Left lung (tissue), 10 donors: ENCODE measurements around the gene DUS1L. TPM values are rescaled to one million over a fixed set of nuclear protein-coding genes. Genes with fewer than 3 reads are reported as not detected.

ENCODE experiments used
- ATAC-seq: fragments of 200-7000 bp; cut with Tn5 transposase; one replicate; pipeline ENCODE4 v1.9.1; 2020; ENCODE audit warnings: moderate library complexity
- DNase-seq, 4 donors: peaks; one replicate each; pipeline ENCODE4 v3.0.0-alpha.2; 2013 to 2020
- H3K27ac ChIP-seq, 2 donors: fragments of 200-600 bp; sonication (generic) in 1 of 2; one replicate each; pipeline versions ENCODE4 v1.5.0 to v1.8.0; 2020 to 2021
- H3K27me3 ChIP-seq, 2 donors: fragments of 200-600 bp; sonication (generic) in 1 of 2; one replicate each; pipeline versions ENCODE4 v1.5.0 to v1.8.0; 2020 to 2021
- H3K36me3 ChIP-seq, 2 donors: fragments of 200-600 bp; sonication (generic) in 1 of 2; one replicate each; pipeline versions ENCODE4 v1.5.0 to v1.8.0; 2020 to 2021
- H3K4me1 ChIP-seq, 2 donors: fragments of 200-600 bp; one replicate each; pipeline ENCODE4 v1.8.0; 2021
- H3K4me3 ChIP-seq, 2 donors: fragments of 200-600 bp; sonication (generic) in 1 of 2; one replicate each; pipeline versions ENCODE4 v1.5.0 to v1.8.0; 2020 to 2021; ENCODE audit warnings: mild to moderate bottlenecking in 1 of 2
- H3K9me3 ChIP-seq, 2 donors: fragments of 200-600 bp; sonication (generic) in 1 of 2; one replicate each; pipeline versions ENCODE4 v1.5.0 to v1.8.0; 2020 to 2021
- CTCF ChIP-seq, 2 donors: fragments of 200-600 bp; sonication (generic) in 1 of 2; IDR thresholded peaks; one replicate each; pipeline versions ENCODE4 v1.5.0 to v1.8.0; 2021; ENCODE audit warnings: antibody characterized with exemption in 2 of 2
- intact Hi-C, 2 donors: fragments of 100-400 bp; cut with DNase I; formaldehyde crosslinking; loops; one replicate each; pipeline versions ENCODE4 v1.11.2 to v1.14.2; 2022
- polyA plus RNA-seq, 6 donors: library from polyadenylated mRNA; unstranded; fragments of 120-200 nt; gene quantifications; one replicate each; pipeline ENCODE4 v1.2.1, GENCODE V29; 2013; ENCODE audit not compliant: insufficient read length in 6 of 6
- total RNA-seq, 2 donors: library from RNA; stranded (reverse); fragmentation: NEBNext Ultra II Directional; extraction: Animal tissue kit (Norgen Biotek cat#: 25700); gene quantifications; one replicate each; pipeline ENCODE4 v1.2.1, GENCODE V29; 2021
- donor health status: DM: no; HTN: yes; CAD: no.
- donor health status: DM: no; HTN: no; CAD: no.

The DUS1L gene
- total and polyA plus RNA-seq, 8 donors: 55.7 to 103 (median 74.0) TPM

- Histone ChIP-seq H3K9me3 (no peaks in the 10 kb centered on the region), H3K4me1 (no peaks in the 10 kb centered on the region), H3K36me3 (peaks cover 0 to 96% of the 10 kb centered on the region in 2 donors), H3K4me3 (no peak overlapping the region), H3K27me3 (no peaks in the 10 kb centered on the region), H3K27ac (no peak overlapping the region)
- intact Hi-C loops: no loop called here
- no peak for TF ChIP-seq CTCF (IDR thresholded peaks at IDR 0.05)
- ATAC-seq: no peak
- DNase-seq: no peak
These were observed 15.9 kb upstream of the DUS1L start for GRCh38 chr17:82081546-82081945.

GRCh38 chr17:82080789-82081464 lies 15.3 kb upstream of the DUS1L start:
- Histone ChIP-seq H3K27me3 (no peaks in the 10 kb centered on the region), H3K4me1 (no peaks in the 10 kb centered on the region), H3K9me3 (no peaks in the 10 kb centered on the region), H3K36me3 (peaks cover 0 to 89% of the 10 kb centered on the region in 2 donors), H3K27ac (no peak overlapping the region), H3K4me3 (no peak overlapping the region)
- ATAC-seq: no peak
- no peak for DNase-seq
- TF ChIP-seq CTCF (IDR thresholded peaks at IDR 0.05): no peak
- intact Hi-C loops: no loop called here

GRCh38 chr17:82080048-82080788 lies 14.6 kb upstream of the DUS1L start:
- intact Hi-C loops: no loop called here
- H3K27ac ChIP-seq: no peak overlapping the region
- H3K4me3 ChIP-seq: no peak overlapping the region
- H3K36me3 ChIP-seq: peaks cover 0 to 82% of the 10 kb centered on the region in 2 donors
- DNase-seq (no peak), ATAC-seq (no peak)
- no peaks in the 10 kb centered on the region for H3K9me3 ChIP-seq
- no peaks in the 10 kb centered on the region for H3K4me1 ChIP-seq
- no peak for TF ChIP-seq CTCF (IDR thresholded peaks at IDR 0.05)
- no peaks in the 10 kb centered on the region for H3K27me3 ChIP-seq

- ATAC-seq: no peak
- Histone ChIP-seq H3K9me3 (no peaks in the 10 kb centered on the region), H3K36me3 (peaks cover 0 to 72% of the 10 kb centered on the region in 2 donors), H3K27ac (no peak overlapping the region), H3K27me3 (no peaks in the 10 kb centered on the region), H3K4me3 (no peak overlapping the region), H3K4me1 (no peaks in the 10 kb centered on the region)
- intact Hi-C loops: no loop called here
- TF ChIP-seq CTCF (IDR thresholded peaks at IDR 0.05): no peak
- no peak for DNase-seq
These were observed 13.5 kb upstream of the DUS1L start for GRCh38 chr17:82079001-82079677.

GRCh38 chr17:82078433-82078832 lies 12.8 kb upstream of the DUS1L start:
- Histone ChIP-seq H3K9me3 (no peaks in the 10 kb centered on the region), H3K27me3 (no peaks in the 10 kb centered on the region), H3K4me1 (no peaks in the 10 kb centered on the region), H3K27ac (no peak overlapping the region), H3K4me3 (no peak overlapping the region), H3K36me3 (peaks cover 0 to 64% of the 10 kb centered on the region in 2 donors)
- ATAC-seq (no peak), DNase-seq (no peak)
- intact Hi-C loops: no loop called here
- no peak for TF ChIP-seq CTCF (IDR thresholded peaks at IDR 0.05)
